Testis (tissue), 2 donors: ENCODE measurements around the gene NEK7.

Experiments
- CTCF ChIP-seq, 3 experiments: fragments of 450-650 bp in 2 of 3; fragments of 200-600 bp in 1 of 3; sonication (generic) in 1 of 3; IDR thresholded peaks; one replicate each; pipeline ENCODE4 v1.5.1; 2016 to 2019; ENCODE audit warnings: antibody characterized with exemption in 3 of 3, mild to moderate bottlenecking in 2 of 3, moderate library complexity in 1 of 3
- POLR2A ChIP-seq: fragments of 450-650 bp; IDR thresholded peaks from one replicate; pipeline ENCODE4 v1.6.1; 2017; ENCODE audit warnings: antibody characterized with exemption, mild to moderate bottlenecking, moderate library complexity

- no peak for TF ChIP-seq CTCF (IDR thresholded peaks at IDR 0.05)
- TF ChIP-seq POLR2A, result no peak
Measured at GRCh38 chr1:198290089-198290683, 133.4 kb downstream of the NEK7 start.
